Glutamatergic neuron (in vitro differentiated cells): ENCODE measurements around the gene ADAMTSL1. TPM values are rescaled to one million over a fixed set of nuclear protein-coding genes. Genes with fewer than 3 reads are reported as not detected.

Experiments used
- DNase-seq: peaks from one replicate; pipeline ENCODE4 v3.0.0; 2022
- H3K27ac Mint-ChIP-seq: one replicate; pipeline ENCODE4 v1.8.0; 2020; ENCODE audit warnings: mild to moderate bottlenecking, mixed read lengths, inconsistent platforms; ENCODE audit not compliant: unreplicated experiment
- H3K27me3 Mint-ChIP-seq: one replicate; pipeline ENCODE4 v1.8.0; 2020; ENCODE audit warnings: mild to moderate bottlenecking, moderate library complexity, mixed read lengths, inconsistent platforms; ENCODE audit not compliant: unreplicated experiment
- H3K36me3 Mint-ChIP-seq: one replicate; pipeline ENCODE4 v1.8.0; 2020; ENCODE audit warnings: mild to moderate bottlenecking, mixed read lengths, inconsistent platforms; ENCODE audit not compliant: unreplicated experiment
- H3K4me1 Mint-ChIP-seq: one replicate; pipeline ENCODE4 v1.8.0; 2020; ENCODE audit warnings: mild to moderate bottlenecking, low read depth, mixed read lengths, inconsistent platforms; ENCODE audit not compliant: unreplicated experiment
- H3K4me3 Mint-ChIP-seq: one replicate; pipeline ENCODE4 v1.8.0; 2020; ENCODE audit warnings: mild to moderate bottlenecking, mixed read lengths, inconsistent platforms; ENCODE audit not compliant: unreplicated experiment
- H3K9me3 Mint-ChIP-seq: one replicate; pipeline ENCODE4 v1.8.0; 2020; ENCODE audit warnings: mild to moderate bottlenecking, moderate library complexity, mixed read lengths, inconsistent platforms; ENCODE audit not compliant: unreplicated experiment
- CTCF ChIP-seq: fragments of 200-600 bp; sonication (generic); IDR thresholded peaks from one replicate; pipeline ENCODE4 v1.5.0; 2021; ENCODE audit not compliant: partially characterized antibody, unreplicated experiment
- total RNA-seq: library from RNA; stranded (reverse); fragmentation: NEBNext Ultra II Directional; extraction: Animal tissue kit (Norgen Biotek cat#: 25700); gene quantifications from one replicate; pipeline ENCODE4 v1.2.1, GENCODE V29; 2021; ENCODE audit not compliant: unreplicated experiment

Gene ADAMTSL1
- total RNA-seq, 1 donor from 2014 or later = 0.91 TPM

- no peaks in the 10 kb centered on the region for H3K9me3 Mint-ChIP-seq
- H3K27me3 Mint-ChIP-seq = peaks cover 2% of the 10 kb centered on the region
- H3K27ac Mint-ChIP-seq = no peak overlapping the region
- no peaks in the 10 kb centered on the region for H3K36me3 Mint-ChIP-seq
- no peak for DNase-seq
- H3K4me3 Mint-ChIP-seq = no peak overlapping the region
- TF ChIP-seq CTCF = no peak
- H3K4me1 Mint-ChIP-seq = no peaks in the 10 kb centered on the region
Measured at GRCh38 chr9:18775930-18776329, 302.0 kb downstream of the ADAMTSL1 start.

- no peaks in the 10 kb centered on the region for H3K36me3 Mint-ChIP-seq
- no peaks in the 10 kb centered on the region for H3K4me1 Mint-ChIP-seq
- no peaks in the 10 kb centered on the region for H3K9me3 Mint-ChIP-seq
- no peak overlapping the region for H3K27ac Mint-ChIP-seq
- H3K27me3 Mint-ChIP-seq = no peaks in the 10 kb centered on the region
- no peak for TF ChIP-seq CTCF
- H3K4me3 Mint-ChIP-seq = no peak overlapping the region
- DNase-seq = no peak
Measured at GRCh38 chr9:18776836-18777820, 303.2 kb downstream of the ADAMTSL1 start.

GRCh38 chr9:18778147-18778546 is 304.2 kb downstream of the ADAMTSL1 start:
- no peak overlapping the region for H3K27ac Mint-ChIP-seq
- H3K4me1 Mint-ChIP-seq = no peaks in the 10 kb centered on the region

GRCh38 chr9:18778846-18779245 is 304.9 kb downstream of the ADAMTSL1 start:
- DNase-seq = no peak
- H3K36me3 Mint-ChIP-seq = no peaks in the 10 kb centered on the region
- H3K9me3 Mint-ChIP-seq = no peaks in the 10 kb centered on the region
- H3K27me3 Mint-ChIP-seq = no peaks in the 10 kb centered on the region
- no peak for TF ChIP-seq CTCF
- no peak overlapping the region for H3K27ac Mint-ChIP-seq
- no peak overlapping the region for H3K4me3 Mint-ChIP-seq
- H3K4me1 Mint-ChIP-seq = no peaks in the 10 kb centered on the region

More at GRCh38 chr9:18778147-18778546, 304.2 kb downstream of the ADAMTSL1 start:
- no peak for TF ChIP-seq CTCF
- Mint-ChIP-seq H3K36me3 (no peaks in the 10 kb centered on the region), H3K9me3 (no peaks in the 10 kb centered on the region), H3K27me3 (no peaks in the 10 kb centered on the region), H3K4me3 (no peak overlapping the region)
- DNase-seq = peak; percentile 18

GRCh38 chr9:18783909-18784308 is 310.0 kb downstream of the ADAMTSL1 start:
- H3K27ac Mint-ChIP-seq = no peak overlapping the region
- H3K9me3 Mint-ChIP-seq = no peaks in the 10 kb centered on the region
- H3K4me1 Mint-ChIP-seq = no peaks in the 10 kb centered on the region
- no peak for DNase-seq
- H3K4me3 Mint-ChIP-seq = no peak overlapping the region
- H3K36me3 Mint-ChIP-seq = no peaks in the 10 kb centered on the region
- no peaks in the 10 kb centered on the region for H3K27me3 Mint-ChIP-seq
- no peak for TF ChIP-seq CTCF
